ENCODE data around the gene CIITA.

GRCh38 chr16:10949424-10949970 is 72.5 kb downstream of the CIITA start:
- TF ChIP-seq, protein P1, sequence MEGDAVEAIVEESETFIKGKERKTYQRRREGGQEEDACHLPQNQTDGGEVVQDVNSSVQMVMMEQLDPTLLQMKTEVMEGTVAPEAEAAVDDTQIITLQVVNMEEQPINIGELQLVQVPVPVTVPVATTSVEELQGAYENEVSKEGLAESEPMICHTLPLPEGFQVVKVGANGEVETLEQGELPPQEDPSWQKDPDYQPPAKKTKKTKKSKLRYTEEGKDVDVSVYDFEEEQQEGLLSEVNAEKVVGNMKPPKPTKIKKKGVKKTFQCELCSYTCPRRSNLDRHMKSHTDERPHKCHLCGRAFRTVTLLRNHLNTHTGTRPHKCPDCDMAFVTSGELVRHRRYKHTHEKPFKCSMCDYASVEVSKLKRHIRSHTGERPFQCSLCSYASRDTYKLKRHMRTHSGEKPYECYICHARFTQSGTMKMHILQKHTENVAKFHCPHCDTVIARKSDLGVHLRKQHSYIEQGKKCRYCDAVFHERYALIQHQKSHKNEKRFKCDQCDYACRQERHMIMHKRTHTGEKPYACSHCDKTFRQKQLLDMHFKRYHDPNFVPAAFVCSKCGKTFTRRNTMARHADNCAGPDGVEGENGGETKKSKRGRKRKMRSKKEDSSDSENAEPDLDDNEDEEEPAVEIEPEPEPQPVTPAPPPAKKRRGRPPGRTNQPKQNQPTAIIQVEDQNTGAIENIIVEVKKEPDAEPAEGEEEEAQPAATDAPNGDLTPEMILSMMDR (IDR thresholded peaks at IDR 0.05): no peak
- TF ChIP-seq ZFX (IDR thresholded peaks at IDR 0.05; ENCODE audit: borderline replicate concordance): no peak
